Left ventricle myocardium superior (tissue), 1 donor: ENCODE measurements around the gene MTARC1. TPM values are rescaled to one million over a fixed set of nuclear protein-coding genes. Genes with fewer than 3 reads are reported as not detected.
A peak's percentile ranks its signal among the peaks of the same experiment; 100 is the strongest.

ENCODE experiments used
- ATAC-seq: fragments of 200-7000 bp; cut with Tn5 transposase; one replicate; pipeline ENCODE4 v1.9.1; 2020; ENCODE audit warnings: mild to moderate bottlenecking, moderate library complexity
- DNase-seq: peaks from one replicate; pipeline ENCODE4 v3.0.0-alpha.2; 2020
- intact Hi-C: fragments of 100-400 bp; cut with micrococcal nuclease; formaldehyde crosslinking; loops from one replicate; pipeline ENCODE4 v1.11.0; 2022
- total RNA-seq: library from RNA; stranded (reverse); fragmentation: NEBNext Ultra II Directional; extraction: Animal tissue kit (Norgen Biotek cat#: 25700); gene quantifications from one replicate; pipeline ENCODE4 v1.2.1, GENCODE V29; 2021
- donor health status: DM: no; HTN: yes; CAD: no; lungs with severe emphysema.

The MTARC1 gene
- total RNA-seq, 1 donor from 2014 or later: 3.5 TPM

DNA sequence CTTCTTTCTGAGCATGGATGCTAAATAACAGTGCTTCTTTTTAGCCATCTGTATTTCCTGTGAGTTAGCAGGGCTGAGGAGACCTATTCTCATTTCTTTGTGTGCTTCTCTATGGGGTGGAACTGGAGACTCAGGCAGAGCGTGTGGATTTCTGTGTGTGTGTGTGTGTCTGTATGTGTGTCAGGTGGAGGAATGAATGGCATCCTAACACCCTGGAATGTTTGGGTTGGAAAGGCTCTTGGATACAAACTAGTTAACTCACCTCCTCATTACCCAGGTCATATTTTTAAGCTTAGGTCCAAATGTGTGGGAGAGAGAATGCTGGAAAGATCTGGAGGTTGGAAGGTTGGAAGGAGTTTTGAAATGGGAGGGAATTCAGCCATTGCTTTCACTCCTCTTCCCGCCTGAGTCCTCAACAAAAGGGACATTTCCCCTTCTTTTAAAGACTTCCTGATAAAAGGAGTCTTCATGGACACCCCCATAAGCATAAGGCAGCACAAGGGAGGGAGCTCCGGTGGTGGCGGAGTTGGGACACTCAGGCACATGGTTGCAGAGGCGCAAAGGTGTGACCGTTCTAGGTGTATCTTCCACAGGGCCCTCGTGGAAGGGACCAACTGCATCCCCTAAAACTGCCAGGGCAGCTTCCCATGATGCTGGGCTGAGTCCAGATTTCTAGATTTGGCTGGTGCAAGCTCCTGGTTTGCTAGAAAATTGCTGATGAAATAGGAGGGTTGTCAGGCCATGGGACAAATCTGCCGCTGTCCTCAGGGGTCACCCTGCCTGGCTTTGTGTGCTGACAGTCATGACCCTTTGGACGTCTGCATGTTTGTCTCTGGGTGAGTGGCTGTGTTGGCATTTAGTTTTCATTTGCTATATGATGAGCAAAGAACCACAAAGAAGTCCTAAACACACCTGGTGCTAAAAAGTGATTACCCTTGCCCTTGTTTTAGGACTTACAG is 37.6 kb downstream of the MTARC1 start:
- intact Hi-C loops: no loop called here
- no peak for ATAC-seq

DNA sequence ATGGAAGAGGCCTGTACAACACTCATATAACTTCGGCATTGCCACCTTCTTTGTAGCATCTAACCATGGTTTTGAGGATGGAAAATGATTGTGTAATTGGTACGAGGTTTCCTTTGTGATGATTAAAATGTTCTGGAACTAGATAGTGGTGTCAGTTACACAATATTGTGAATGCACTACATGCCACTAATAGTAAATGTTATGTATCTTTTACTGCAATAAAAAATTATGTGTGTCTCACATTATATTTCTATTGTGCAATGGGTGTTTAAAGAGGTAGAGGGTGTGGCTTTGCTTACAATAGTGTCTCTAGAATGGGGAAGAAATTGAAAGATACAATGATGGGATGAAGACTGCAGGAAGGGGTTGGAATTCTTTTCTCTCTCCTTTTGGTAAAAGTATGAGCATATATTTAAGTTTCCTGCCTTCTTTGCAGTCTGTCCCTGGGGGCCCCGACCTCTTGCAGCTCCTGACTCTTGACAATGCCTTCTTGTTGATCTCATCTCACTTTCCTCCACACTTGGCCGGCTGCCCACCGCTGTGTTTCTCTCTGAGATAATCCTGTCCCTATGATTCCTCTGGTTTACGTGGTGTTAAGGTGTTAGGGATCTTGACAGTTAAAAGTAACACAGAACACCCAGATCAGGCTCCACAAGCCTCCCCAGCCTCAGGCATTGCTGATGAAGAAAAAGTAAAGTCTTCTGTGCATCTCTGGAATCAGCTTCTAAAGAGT is 39.3 kb downstream of the MTARC1 start:
- DNase-seq (peak; percentile 43), ATAC-seq (no peak)
- intact Hi-C loops: no loop called here

More for the DNA sequence above, 37.6 kb downstream of the MTARC1 start:
- DNase-seq: no peak

- DNase-seq (no peak), ATAC-seq (no peak)
- intact Hi-C loops: no loop called here
These were observed 40.0 kb downstream of the MTARC1 start for GRCh38 chr1:220826729-220827128.

- ATAC-seq (peak; percentile 30), DNase-seq (no peak)
- intact Hi-C loops: no loop called here
These were observed 40.9 kb downstream of the MTARC1 start for GRCh38 chr1:220827445-220828178.

DNA sequence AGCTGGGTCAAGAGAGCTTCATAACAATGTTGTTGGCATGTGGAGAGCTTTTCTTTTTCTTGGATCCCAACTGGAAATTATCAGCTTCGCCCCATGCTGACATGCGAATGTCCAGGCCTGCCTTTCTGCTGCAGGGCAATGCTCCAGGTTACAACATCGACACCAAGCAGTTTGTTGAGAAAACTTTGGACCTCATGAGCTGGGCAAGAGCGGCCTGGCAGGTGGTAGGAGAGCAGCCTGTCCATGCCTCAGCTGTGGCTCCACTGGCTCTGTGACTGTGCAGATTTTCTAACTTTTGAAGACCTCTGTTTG is 41.4 kb downstream of the MTARC1 start:
- intact Hi-C loops: no loop called here
- ATAC-seq: peak; percentile 39

DNA sequence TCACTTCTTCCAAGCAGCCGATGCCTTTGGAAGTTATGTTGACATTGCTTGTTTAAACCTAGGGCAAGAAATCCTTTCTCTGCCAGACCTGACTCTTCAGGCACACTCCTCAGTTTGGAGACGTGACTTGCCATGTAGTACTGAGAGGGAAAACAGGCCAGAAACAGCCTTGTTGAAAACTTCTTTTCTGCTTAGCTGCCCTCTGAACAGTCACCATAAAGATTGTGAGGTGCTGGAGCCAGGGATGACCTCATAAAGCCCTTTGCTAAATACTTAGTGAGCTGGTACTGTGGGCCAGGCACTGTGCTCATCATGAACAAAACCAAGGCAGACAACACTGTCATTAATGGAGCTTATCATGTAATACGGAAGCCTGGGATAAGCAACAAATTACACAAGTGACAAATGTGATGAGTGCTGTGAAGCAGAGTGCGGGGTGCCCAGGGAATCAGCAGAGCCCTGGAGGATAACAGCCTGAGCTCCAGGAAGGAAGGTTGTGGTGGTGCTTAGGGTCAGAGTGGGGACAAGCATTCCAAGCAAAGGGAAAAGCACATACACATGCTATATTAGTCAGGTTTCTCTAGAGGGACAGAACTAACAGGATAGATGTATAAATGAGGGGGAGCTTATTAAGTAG is 42.4 kb downstream of the MTARC1 start:
- DNase-seq (no peak), ATAC-seq (peak; percentile 70)
- intact Hi-C loops: no loop called here

More for the DNA sequence above, 41.4 kb downstream of the MTARC1 start:
- no peak for DNase-seq

GRCh38 chr1:220833436-220833835 is 46.7 kb downstream of the MTARC1 start:
- ATAC-seq (no peak), DNase-seq (no peak)
- intact Hi-C loops: no loop called here

- intact Hi-C loops: no loop called here
- no peak for ATAC-seq
- no peak for DNase-seq
These were observed 47.6 kb downstream of the MTARC1 start for GRCh38 chr1:220834155-220834870.

Other genes starting within 250 kb of the MTARC1 start
- gene C1orf115, start 96.5 kb upstream of the MTARC1 start, total RNA-seq: 22.7 TPM
- gene MTARC2, start 38.6 kb upstream of the MTARC1 start, total RNA-seq: 24.9 TPM
- gene HLX, start 92.5 kb downstream of the MTARC1 start, total RNA-seq: 4.0 TPM